G401 (cell line): Measurements from ENCODE around the gene SFRP2. TPM values are rescaled to one million over a fixed set of nuclear protein-coding genes. Genes with fewer than 3 reads are reported as not detected.

Experiments
- DNase-seq: peaks from one replicate; pipeline ENCODE4 v3.0.0-alpha.2; 2015; ENCODE audit warnings: low spot score
- in situ Hi-C: cut with HindIII; loops from 2 replicates; pipeline ENCODE4 v1.10.0; 2016; ENCODE audit warnings: low sequenced_read_pairs, mixed read lengths
- total RNA-seq: library from RNA; depleted of rRNA; stranded (reverse); fragments of >200 nt; shearing (Covaris generic); gene quantifications from 2 replicates; pipeline ENCODE4 v1.2.3, GENCODE V29; 2014; rRNA removed

The SFRP2 gene, protein sequence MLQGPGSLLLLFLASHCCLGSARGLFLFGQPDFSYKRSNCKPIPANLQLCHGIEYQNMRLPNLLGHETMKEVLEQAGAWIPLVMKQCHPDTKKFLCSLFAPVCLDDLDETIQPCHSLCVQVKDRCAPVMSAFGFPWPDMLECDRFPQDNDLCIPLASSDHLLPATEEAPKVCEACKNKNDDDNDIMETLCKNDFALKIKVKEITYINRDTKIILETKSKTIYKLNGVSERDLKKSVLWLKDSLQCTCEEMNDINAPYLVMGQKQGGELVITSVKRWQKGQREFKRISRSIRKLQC
- total RNA-seq: not detected in 2 replicates

DNA sequence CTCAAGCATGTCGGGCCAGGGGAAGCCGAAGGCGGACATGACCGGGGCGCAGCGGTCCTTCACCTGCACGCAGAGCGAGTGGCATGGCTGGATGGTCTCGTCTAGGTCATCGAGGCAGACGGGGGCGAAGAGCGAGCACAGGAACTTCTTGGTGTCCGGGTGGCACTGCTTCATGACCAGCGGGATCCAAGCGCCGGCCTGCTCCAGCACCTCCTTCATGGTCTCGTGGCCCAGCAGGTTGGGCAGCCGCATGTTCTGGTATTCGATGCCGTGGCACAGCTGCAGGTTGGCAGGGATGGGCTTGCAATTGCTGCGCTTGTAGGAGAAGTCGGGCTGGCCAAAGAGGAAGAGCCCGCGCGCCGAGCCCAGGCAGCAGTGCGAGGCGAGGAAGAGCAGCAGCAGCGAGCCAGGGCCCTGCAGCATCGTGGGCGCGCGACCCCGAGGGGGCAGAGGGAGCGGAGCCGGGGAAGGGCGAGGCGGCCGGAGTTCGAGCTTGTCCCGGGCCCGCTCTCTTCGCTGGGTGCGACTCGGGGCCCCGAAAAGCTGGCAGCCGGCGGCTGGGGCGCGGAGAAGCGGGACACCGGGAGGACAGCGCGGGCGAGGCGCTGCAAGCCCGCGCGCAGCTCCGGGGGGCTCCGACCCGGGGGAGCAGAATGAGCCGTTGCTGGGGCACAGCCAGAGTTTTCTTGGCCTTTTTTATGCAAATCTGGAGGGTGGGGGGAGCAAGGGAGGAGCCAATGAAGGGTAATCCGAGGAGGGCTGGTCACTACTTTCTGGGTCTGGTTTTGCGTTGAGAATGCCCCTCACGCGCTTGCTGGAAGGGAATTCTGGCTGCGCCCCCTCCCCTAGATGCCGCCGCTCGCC, at the start of gene SFRP2:
Gene SFRP2, minus strand, starts transcription at position 671 of the 864 bp plus-strand sequence. Its CDS starts 248 bp downstream, at position 423.
- in situ Hi-C loops: no loop called here

GRCh38 chr4:153838564-153838963, 49.7 kb upstream of the SFRP2 start:
- no peak for DNase-seq
- in situ Hi-C loops: no loop called here

More for the DNA sequence above, at the start of gene SFRP2:
- no peak for DNase-seq

- no peak for DNase-seq
- in situ Hi-C loops: no loop called here
Measured at GRCh38 chr4:153834901-153835300, 46.0 kb upstream of the SFRP2 start.

DNA sequence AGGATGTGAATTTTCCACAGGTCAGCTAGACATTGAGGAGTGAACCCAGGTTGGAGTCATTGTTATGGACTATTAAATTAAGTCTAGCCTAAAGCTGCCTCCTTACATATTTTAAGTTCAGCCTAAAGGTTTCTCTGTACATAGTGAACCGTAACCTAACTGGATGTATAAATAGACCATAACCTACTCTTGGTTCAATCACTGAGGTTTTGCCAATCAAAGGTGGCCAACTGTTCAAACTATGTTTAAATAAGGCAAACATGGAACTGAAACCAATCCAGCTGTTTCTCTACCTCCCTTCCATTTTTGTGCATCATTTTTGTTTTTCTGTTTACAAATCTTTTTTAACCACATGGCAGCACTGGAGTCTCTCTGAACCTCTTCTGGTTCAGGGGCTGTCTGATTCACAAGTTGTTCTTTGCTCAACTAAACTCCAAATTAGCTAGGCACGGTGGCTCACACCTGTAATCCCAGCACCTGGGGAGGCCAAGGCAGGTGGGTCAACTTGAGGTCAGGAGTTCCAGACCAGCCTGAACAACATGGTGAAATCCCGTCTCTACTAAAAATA, 43.9 kb upstream of the SFRP2 start:
- no peak for DNase-seq
- in situ Hi-C loops: no loop called here

DNA sequence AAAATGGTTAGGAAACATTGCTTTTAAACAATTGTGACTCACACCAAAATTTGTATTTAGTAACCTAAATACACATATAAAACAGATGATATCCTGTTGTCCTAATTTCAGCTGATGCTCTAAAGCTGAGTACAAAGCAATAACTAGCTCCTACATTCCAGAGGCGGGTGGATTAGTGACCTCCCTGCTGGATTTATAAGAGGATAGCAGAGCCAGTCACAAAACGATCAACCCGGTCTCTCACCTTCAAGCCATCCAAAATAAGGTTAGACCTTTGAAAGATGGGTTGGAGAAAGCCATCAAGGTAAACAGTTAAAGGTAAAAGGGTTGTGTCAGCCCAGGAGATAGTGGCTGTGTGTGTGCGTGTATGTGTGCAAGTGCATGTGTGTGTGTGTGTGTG, 43.2 kb upstream of the SFRP2 start:
- DNase-seq: no peak
- in situ Hi-C loops: no loop called here

GRCh38 chr4:153831245-153831644, 42.4 kb upstream of the SFRP2 start:
- no peak for DNase-seq
- in situ Hi-C loops: no loop called here

DNA sequence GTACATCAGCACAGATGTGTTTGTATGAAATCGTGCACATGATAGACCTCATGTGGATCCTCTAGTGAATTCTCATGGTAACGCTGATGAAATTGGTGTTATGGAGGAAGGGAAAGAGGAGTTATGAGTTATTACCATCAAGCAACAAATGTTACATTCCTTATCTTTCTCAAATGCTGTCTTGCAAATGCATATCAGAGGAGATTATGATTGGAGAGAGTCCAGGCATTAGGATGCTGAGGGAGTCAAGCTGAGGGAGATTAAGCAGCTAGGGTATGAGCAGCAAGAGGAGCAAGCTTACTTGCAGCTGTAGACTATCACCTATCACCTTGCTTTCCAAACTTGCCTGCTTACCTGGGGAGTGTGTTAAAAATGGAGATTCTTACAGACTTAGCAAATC, 36.8 kb upstream of the SFRP2 start:
- in situ Hi-C loops: no loop called here
- no peak for DNase-seq

- in situ Hi-C loops: no loop called here
Measured at GRCh38 chr4:153825126-153825525, 36.2 kb upstream of the SFRP2 start.

GRCh38 chr4:153824501-153824900, 35.6 kb upstream of the SFRP2 start:
- in situ Hi-C loops: no loop called here
- no peak for DNase-seq

More at GRCh38 chr4:153825126-153825525, 36.2 kb upstream of the SFRP2 start:
- DNase-seq: no peak

DNA sequence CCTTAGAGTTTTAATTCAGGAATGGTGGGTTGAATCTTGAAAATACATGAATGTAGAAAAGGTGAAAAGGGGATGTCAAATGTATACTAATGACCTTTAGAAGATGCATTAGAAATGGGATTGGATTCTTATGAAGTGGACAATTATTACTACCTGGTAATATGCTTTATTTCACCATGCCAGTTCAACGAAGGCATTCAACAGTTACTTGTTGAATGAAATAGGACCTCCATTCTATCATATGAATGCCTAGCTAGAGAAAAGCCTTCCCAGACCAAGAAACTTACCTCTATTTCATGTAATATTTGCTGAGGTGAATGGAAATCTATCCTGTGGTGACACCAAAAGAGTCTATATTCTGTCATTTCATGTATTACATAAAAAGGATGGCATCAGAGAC, 34.6 kb upstream of the SFRP2 start:
- in situ Hi-C loops: no loop called here
- no peak for DNase-seq

GRCh38 chr4:153822316-153822715, 33.4 kb upstream of the SFRP2 start:
- in situ Hi-C loops: no loop called here
- DNase-seq: no peak

- DNase-seq: no peak
- in situ Hi-C loops: no loop called here
Measured at GRCh38 chr4:153817466-153817865, 28.6 kb upstream of the SFRP2 start.

DNA sequence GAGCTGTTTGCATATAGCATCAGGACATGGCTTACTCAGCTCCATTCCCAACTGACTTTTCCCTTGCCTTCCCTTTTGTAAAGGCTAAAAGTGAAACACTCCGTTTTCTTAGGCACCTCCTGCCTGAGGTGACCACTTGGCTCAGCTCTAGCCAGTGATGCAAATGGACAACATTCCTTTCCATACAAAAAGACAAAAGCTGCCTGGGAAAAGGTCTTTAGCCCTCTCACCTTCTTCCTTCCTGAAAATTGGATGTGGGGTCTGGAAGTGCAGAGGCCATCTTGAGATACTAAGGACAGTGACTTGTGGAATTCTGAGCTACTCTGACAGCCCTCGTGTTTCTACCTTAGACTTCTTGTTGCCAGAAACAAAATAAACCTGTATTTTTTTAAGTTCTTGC, 27.7 kb upstream of the SFRP2 start:
- in situ Hi-C loops: no loop called here
- no peak for DNase-seq

- in situ Hi-C loops: no loop called here
- DNase-seq: no peak
Measured at GRCh38 chr4:153814789-153815188, 25.9 kb upstream of the SFRP2 start.

DNA sequence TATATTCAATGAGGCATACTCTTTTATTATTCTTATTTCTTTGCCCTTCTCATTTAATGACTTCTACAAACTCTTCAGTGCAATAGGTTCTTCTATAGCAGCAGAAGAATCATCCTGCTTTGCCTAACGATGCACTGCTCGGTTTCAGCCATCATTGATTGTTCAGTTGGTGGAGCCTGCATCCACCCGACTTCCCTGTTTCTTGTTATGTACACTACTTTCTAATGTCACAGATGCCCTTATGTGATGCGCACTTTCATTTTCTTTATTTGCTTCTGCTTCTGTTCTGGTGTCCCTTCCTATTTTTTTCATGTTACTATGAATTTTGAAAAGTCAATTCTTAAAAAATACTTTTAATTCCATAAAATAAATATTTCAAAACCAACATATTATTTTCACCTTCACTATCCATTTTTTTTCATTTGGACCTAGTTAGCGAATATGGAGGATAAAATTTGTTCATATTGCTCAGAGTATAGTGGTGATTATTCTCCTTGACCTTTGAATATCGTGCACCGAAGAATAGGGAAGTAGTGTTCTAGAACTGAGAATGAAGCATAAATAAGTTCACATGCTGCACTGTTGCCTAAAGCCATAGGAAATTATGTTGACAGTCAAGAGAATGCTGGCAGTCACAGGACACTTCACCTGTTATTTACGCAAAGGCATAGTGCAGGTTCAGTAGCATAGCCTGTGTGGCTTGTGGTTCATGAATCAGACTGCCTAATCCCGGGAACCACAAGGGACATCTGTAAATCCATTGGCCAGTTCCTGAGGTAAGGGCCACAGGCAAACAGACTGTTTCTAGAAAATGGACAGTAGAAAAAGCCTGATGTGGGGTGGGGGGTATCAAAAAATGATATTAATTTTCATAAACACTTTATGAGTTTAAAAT, 21.3 kb upstream of the SFRP2 start:
- no peak for DNase-seq
- in situ Hi-C loops: no loop called here

- no peak for DNase-seq
- in situ Hi-C loops: no loop called here
Measured at GRCh38 chr4:153809307-153809706, 20.4 kb upstream of the SFRP2 start.

GRCh38 chr4:153808175-153808574, 19.3 kb upstream of the SFRP2 start:
- DNase-seq: no peak
- in situ Hi-C loops: no loop called here

DNA sequence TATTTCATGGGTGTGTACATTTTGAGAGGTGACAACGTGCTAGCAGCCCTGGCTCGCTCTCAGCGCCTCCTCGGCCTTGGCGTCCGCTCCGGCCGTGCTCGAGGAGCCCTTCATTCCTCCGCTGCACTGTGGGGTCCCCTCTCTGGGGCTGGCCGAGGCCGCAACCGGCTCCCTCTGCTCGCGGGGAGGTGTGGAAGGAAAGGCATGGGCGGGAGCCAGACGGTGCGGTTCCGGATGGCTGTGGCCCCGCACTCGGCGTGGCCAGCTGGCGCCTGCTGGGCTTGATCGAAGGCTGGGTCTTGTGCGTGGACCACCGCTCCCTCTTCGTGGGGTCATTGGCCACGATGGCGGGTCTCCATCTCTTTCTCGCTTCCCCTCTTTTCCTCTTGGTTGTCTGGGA, 17.2 kb upstream of the SFRP2 start:
- in situ Hi-C loops: no loop called here
- no peak for DNase-seq

DNA sequence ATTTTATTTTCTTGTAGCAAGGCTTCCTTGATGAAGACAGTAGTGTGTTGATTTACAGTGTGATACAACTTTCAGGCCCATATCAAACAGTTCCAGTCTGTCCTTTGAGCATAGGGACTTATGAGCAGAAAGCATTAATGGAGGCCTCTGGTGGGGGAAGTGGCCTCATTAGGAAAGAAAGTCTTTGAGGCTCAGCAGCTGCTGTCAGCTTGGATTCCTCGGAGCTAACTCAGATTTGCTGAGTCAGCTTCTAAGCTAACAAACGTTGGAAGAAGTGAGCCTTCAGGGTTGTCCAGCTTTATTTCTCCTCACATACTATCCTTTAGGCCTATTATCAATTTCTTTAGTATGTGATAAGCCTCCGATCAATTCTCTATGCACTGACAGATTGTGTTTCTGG, 15.8 kb upstream of the SFRP2 start:
- DNase-seq: no peak
- in situ Hi-C loops: no loop called here
